MM.1S (cell line): ENCODE data around the gene ZBTB24.

Source experiments
- DNase-seq: peaks from one replicate; pipeline ENCODE4 v3.0.0-alpha.2; 2015
- H2AFZ ChIP-seq: fragments of 300-600 bp; sonication (generic); 2 replicates; pipeline ENCODE4 v1.6.0; 2016; ENCODE audit warnings: antibody characterized with exemption, low read length
- H3F3A ChIP-seq: fragments of 300-600 bp; sonication (generic); 2 replicates; pipeline ENCODE4 v1.6.1; 2016; ENCODE audit warnings: mild to moderate bottlenecking, antibody characterized with exemption, low read length, moderate library complexity, mixed read lengths; ENCODE audit not compliant: insufficient read depth
- H3K27ac ChIP-seq: fragments of 300-600 bp; sonication (generic); 2 replicates; pipeline ENCODE4 v1.5.1; 2016; ENCODE audit warnings: mild to moderate bottlenecking, low read length
- H3K27me3 ChIP-seq: fragments of 300-600 bp; sonication (generic); replicated peaks from 2 replicates; pipeline ENCODE4 v1.6.0; 2016; ENCODE audit warnings: low read length; ENCODE audit not compliant: insufficient read depth
- H3K36me3 ChIP-seq: fragments of 300-600 bp; sonication (generic); replicated peaks from 2 replicates; pipeline ENCODE4 v1.6.1; 2016; ENCODE audit warnings: mild to moderate bottlenecking, low read length, mixed read lengths; ENCODE audit not compliant: insufficient read depth
- H3K4me1 ChIP-seq: fragments of 300-600 bp; sonication (generic); 2 replicates; pipeline ENCODE4 v1.6.1; 2016; ENCODE audit warnings: low read length, mixed read lengths
- H3K4me2 ChIP-seq: fragments of 300-600 bp; sonication (generic); 2 replicates; pipeline ENCODE4 v1.6.0; 2016; ENCODE audit warnings: low read depth, low read length
- H3K4me3 ChIP-seq: fragments of 300-600 bp; sonication (generic); 2 replicates; pipeline ENCODE4 v1.5.1; 2016; ENCODE audit warnings: low read length, mixed read lengths
- H3K79me2 ChIP-seq: fragments of 300-600 bp; sonication (generic); 2 replicates; pipeline ENCODE4 v1.6.1; 2016; ENCODE audit warnings: mixed run types, low read length, mixed read lengths
- H3K9ac ChIP-seq: fragments of 300-600 bp; sonication (generic); 2 replicates; pipeline ENCODE4 v1.6.1; 2016; ENCODE audit warnings: low read length, mixed read lengths
- H3K9me2 ChIP-seq: fragments of 300-600 bp; sonication (generic); replicated peaks from 2 replicates; pipeline ENCODE4 v1.6.1; 2016; ENCODE audit warnings: mild to moderate bottlenecking, low read length, mixed read lengths; ENCODE audit not compliant: insufficient read depth
- H3K9me3 ChIP-seq: fragments of 300-600 bp; sonication (generic); replicated peaks from 2 replicates; pipeline ENCODE4 v1.6.1; 2016; ENCODE audit warnings: mild to moderate bottlenecking, low read length, mixed read lengths; ENCODE audit not compliant: insufficient read depth
- H4K20me1 ChIP-seq: fragments of 300-600 bp; sonication (generic); 2 replicates; pipeline ENCODE4 v1.6.1; 2016; ENCODE audit warnings: mild to moderate bottlenecking, low read length, moderate library complexity, mixed read lengths; ENCODE audit not compliant: insufficient read depth
- EZH2 ChIP-seq: fragments of 300-600 bp; sonication (generic); optimal IDR thresholded peaks from 2 replicates; pipeline ENCODE3; 2017; ENCODE audit warnings: low read depth, mild to moderate bottlenecking, antibody characterized with exemption, low read length, mixed read lengths
- EZH2phosphoT487 ChIP-seq: fragments of 300-600 bp; sonication (generic); IDR thresholded peaks from 2 replicates; pipeline ENCODE4 v1.6.1; 2018; ENCODE audit warnings: antibody characterized with exemption, low read length
- TF ChIP-seq, protein P1 (sequence below): fragments of 300-600 bp; sonication (generic); IDR thresholded peaks from 2 replicates; pipeline ENCODE4 v1.5.1; 2016; ENCODE audit warnings: antibody characterized with exemption, low read length, mixed read lengths

The ZBTB24 gene

GRCh38 chr6:109449795-109450673, 33.0 kb downstream of the ZBTB24 start:
- Histone ChIP-seq H4K20me1 (no peaks in the 10 kb centered on the region), H3K4me2 (no peak overlapping the region)

GRCh38 chr6:109449064-109449794, 33.8 kb downstream of the ZBTB24 start:
- no peaks in the 10 kb centered on the region; the same call in 1 of the 2 replicates for H3K36me3 ChIP-seq

More at GRCh38 chr6:109449795-109450673, 33.0 kb downstream of the ZBTB24 start:
- no peaks in the 10 kb centered on the region for H3K9me3 ChIP-seq
- 0 out of 2 replicates have a peak, but pooled peaks cover 6% of the 10 kb centered on the region for H3F3A ChIP-seq
- H3K9ac ChIP-seq: no peak overlapping the region
- H3K27me3 ChIP-seq: no peaks in the 10 kb centered on the region
- peaks cover 12% of the 10 kb centered on the region for H3K4me1 ChIP-seq
- H3K27ac ChIP-seq: no peak overlapping the region
- TF ChIP-seq EZH2 (no peak), EZH2phosphoT487 (no peak)
- TF ChIP-seq, protein P1, sequence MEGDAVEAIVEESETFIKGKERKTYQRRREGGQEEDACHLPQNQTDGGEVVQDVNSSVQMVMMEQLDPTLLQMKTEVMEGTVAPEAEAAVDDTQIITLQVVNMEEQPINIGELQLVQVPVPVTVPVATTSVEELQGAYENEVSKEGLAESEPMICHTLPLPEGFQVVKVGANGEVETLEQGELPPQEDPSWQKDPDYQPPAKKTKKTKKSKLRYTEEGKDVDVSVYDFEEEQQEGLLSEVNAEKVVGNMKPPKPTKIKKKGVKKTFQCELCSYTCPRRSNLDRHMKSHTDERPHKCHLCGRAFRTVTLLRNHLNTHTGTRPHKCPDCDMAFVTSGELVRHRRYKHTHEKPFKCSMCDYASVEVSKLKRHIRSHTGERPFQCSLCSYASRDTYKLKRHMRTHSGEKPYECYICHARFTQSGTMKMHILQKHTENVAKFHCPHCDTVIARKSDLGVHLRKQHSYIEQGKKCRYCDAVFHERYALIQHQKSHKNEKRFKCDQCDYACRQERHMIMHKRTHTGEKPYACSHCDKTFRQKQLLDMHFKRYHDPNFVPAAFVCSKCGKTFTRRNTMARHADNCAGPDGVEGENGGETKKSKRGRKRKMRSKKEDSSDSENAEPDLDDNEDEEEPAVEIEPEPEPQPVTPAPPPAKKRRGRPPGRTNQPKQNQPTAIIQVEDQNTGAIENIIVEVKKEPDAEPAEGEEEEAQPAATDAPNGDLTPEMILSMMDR: no peak
- no peak overlapping the region for H3K4me3 ChIP-seq
- no peak overlapping the region for H2AFZ ChIP-seq
- peaks cover 19% of the 10 kb centered on the region for H3K79me2 ChIP-seq
- DNase-seq: no peak
- no peaks in the 10 kb centered on the region for H3K36me3 ChIP-seq
- H3K9me2 ChIP-seq: no peaks in the 10 kb centered on the region

DNA sequence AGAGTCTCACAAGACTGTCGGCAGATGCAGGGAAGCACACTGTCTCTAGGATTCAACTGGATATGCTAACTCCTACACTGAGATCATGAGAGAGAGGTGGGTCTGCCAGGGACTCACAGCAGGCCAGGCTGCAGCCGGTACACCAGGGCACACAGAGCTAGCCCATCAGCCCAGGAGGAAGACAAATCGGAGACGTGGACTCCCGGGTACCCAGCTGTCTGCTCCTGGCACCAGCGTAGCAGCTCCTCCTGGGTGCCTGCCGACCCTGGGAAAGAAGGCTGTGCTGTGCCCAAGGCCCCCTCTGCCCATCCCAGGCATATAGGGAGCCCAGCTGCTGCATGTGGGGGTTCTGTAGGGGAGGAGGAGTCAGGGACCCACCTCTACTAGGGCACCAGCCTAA, 34.4 kb downstream of the ZBTB24 start:
- no peak overlapping the region for H2AFZ ChIP-seq
- H4K20me1 ChIP-seq: no peaks in the 10 kb centered on the region
- no peaks in the 10 kb centered on the region for H3K9me2 ChIP-seq
- 0 out of 2 replicates have a peak, but pooled peaks cover 3% of the 10 kb centered on the region for H3K4me1 ChIP-seq
- TF ChIP-seq EZH2 (no peak), EZH2phosphoT487 (no peak)
- TF ChIP-seq, protein P1: no peak
- H3K9ac ChIP-seq: no peak overlapping the region
- no peak overlapping the region for H3K27ac ChIP-seq
- H3K36me3 ChIP-seq: no peaks in the 10 kb centered on the region; the same call in 1 of the 2 replicates
- H3F3A ChIP-seq: no peaks in the 10 kb centered on the region
- H3K4me3 ChIP-seq: no peak overlapping the region
- no peak for DNase-seq
- H3K9me3 ChIP-seq: no peaks in the 10 kb centered on the region
- H3K27me3 ChIP-seq: no peaks in the 10 kb centered on the region
- H3K79me2 ChIP-seq: peaks cover 5% of the 10 kb centered on the region
- H3K4me2 ChIP-seq: no peak overlapping the region

More at GRCh38 chr6:109449064-109449794, 33.8 kb downstream of the ZBTB24 start:
- TF ChIP-seq EZH2phosphoT487 (no peak), EZH2 (no peak)
- TF ChIP-seq, protein P1: no peak
- Histone ChIP-seq H3K9me2 (no peaks in the 10 kb centered on the region), H3K9ac (no peak overlapping the region), H3K9me3 (no peaks in the 10 kb centered on the region), H2AFZ (no peak overlapping the region), H3F3A (no peaks in the 10 kb centered on the region), H3K4me2 (no peak overlapping the region), H3K27ac (no peak overlapping the region), H3K4me1 (peaks cover 9% of the 10 kb centered on the region), H4K20me1 (no peaks in the 10 kb centered on the region), H3K27me3 (no peaks in the 10 kb centered on the region), H3K79me2 (peaks cover 11% of the 10 kb centered on the region), H3K4me3 (no peak overlapping the region)
- no peak for DNase-seq
